ENCODE data around the gene NDST1. TPM values are rescaled to one million over a fixed set of nuclear protein-coding genes. Genes with fewer than 3 reads are reported as not detected.

NDST1 gene
- total and polyA plus RNA-seq, 4 donors: 45.6 to 145 (median 60.7) TPM

DNA sequence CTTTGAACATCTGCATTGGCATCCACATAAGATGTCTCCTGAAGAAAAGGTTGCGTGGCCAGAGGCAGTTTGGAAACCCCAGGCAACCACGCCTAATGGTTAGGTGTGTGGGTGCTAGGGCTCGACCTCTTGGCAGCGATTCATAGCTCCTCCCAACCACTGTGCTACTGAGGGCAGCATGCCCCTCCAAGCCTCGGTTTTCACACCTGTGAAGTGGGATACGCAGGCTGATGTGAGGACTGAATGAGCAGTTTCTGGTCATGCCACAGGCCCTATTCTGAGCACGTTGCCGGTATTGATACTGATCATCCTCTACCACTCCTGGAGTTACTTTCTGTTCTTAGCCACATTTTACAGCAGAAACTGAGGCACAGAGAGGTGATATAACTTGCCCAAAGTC is 19.1 kb downstream of the NDST1 start:
- peaks cover 0 to 23% (median 16%) of the 10 kb centered on the region in 4 donors for H3K36me3 ChIP-seq (ENCODE audit: control insufficient read depth in 4 of 4, insufficient read depth in 4 of 4, low read length in 4 of 4)
- 83 to 89% methylated on average over 8 of the region's 8 CpGs for WGBS, 2 donors
- H3K27me3 ChIP-seq (ENCODE audit: control insufficient read depth in 3 of 3, insufficient read depth in 3 of 3, low read length in 2 of 3): no peaks in the 10 kb centered on the region
- TF ChIP-seq, protein P1, sequence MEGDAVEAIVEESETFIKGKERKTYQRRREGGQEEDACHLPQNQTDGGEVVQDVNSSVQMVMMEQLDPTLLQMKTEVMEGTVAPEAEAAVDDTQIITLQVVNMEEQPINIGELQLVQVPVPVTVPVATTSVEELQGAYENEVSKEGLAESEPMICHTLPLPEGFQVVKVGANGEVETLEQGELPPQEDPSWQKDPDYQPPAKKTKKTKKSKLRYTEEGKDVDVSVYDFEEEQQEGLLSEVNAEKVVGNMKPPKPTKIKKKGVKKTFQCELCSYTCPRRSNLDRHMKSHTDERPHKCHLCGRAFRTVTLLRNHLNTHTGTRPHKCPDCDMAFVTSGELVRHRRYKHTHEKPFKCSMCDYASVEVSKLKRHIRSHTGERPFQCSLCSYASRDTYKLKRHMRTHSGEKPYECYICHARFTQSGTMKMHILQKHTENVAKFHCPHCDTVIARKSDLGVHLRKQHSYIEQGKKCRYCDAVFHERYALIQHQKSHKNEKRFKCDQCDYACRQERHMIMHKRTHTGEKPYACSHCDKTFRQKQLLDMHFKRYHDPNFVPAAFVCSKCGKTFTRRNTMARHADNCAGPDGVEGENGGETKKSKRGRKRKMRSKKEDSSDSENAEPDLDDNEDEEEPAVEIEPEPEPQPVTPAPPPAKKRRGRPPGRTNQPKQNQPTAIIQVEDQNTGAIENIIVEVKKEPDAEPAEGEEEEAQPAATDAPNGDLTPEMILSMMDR (IDR thresholded peaks at IDR 0.05; ENCODE audit: control extremely low read depth, extremely low read depth): no peak
- no peak overlapping the region for H3K4me3 ChIP-seq
- no peak for DNase-seq
- H3K4me1 ChIP-seq (ENCODE audit: control insufficient read depth in 5 of 5, insufficient read depth in 5 of 5, low read length in 5 of 5): peaks cover 0 to 35% (median 12%) of the 10 kb centered on the region in 5 donors
- no peak overlapping the region for H3K9ac ChIP-seq (ENCODE audit: insufficient read depth in 1 of 2, low read length in 2 of 2)
- H3K9me3 ChIP-seq (ENCODE audit: control insufficient read depth in 4 of 4, insufficient read depth in 3 of 4, low read length in 3 of 4): no peaks in the 10 kb centered on the region
- peak overlapping the region in 1 of 2 donors; percentile 60 for H3K27ac ChIP-seq (ENCODE audit: low read depth in 1 of 2, low read length in 1 of 2)
- ATAC-seq (ENCODE audit: insufficient read depth, low FRiP score): no peak

DNA sequence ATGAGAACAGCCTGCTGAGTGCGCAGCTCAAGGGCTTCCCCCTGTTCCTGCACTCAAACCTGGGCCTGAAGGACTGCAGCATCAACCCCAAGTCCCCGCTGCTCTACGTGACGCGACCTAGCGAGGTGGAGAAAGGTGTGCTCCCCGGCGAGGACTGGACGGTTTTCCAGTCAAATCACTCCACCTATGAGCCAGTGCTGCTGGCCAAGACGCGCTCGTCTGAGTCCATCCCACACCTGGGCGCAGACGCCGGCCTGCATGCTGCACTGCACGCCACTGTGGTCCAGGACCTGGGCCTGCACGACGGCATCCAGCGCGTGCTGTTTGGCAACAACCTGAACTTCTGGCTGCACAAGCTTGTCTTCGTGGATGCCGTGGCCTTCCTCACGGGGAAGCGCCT is 19.9 kb downstream of the NDST1 start:
- Histone ChIP-seq H3K27me3 (ENCODE audit: control insufficient read depth in 3 of 3, insufficient read depth in 3 of 3, low read length in 2 of 3) (no peaks in the 10 kb centered on the region), H3K4me1 (ENCODE audit: control insufficient read depth in 5 of 5, insufficient read depth in 5 of 5, low read length in 5 of 5) (peaks cover 1 to 35% (median 9%) of the 10 kb centered on the region in 5 donors), H3K27ac (ENCODE audit: low read depth in 1 of 2, low read length in 1 of 2) (no peak overlapping the region), H3K9me3 (ENCODE audit: control insufficient read depth in 4 of 4, insufficient read depth in 3 of 4, low read length in 3 of 4) (no peaks in the 10 kb centered on the region), H3K36me3 (ENCODE audit: control insufficient read depth in 4 of 4, insufficient read depth in 4 of 4, low read length in 4 of 4) (peaks cover 0 to 30% (median 19%) of the 10 kb centered on the region in 4 donors), H3K4me3 (no peak overlapping the region), H3K9ac (ENCODE audit: insufficient read depth in 1 of 2, low read length in 2 of 2) (no peak overlapping the region)
- WGBS, 2 donors: 95% methylated on average over 24 of the region's 24 CpGs
- ATAC-seq (ENCODE audit: insufficient read depth, low FRiP score) (no peak), DNase-seq (no peak)
- TF ChIP-seq, protein P1 (IDR thresholded peaks at IDR 0.05; ENCODE audit: control extremely low read depth, extremely low read depth): no peak

DNA sequence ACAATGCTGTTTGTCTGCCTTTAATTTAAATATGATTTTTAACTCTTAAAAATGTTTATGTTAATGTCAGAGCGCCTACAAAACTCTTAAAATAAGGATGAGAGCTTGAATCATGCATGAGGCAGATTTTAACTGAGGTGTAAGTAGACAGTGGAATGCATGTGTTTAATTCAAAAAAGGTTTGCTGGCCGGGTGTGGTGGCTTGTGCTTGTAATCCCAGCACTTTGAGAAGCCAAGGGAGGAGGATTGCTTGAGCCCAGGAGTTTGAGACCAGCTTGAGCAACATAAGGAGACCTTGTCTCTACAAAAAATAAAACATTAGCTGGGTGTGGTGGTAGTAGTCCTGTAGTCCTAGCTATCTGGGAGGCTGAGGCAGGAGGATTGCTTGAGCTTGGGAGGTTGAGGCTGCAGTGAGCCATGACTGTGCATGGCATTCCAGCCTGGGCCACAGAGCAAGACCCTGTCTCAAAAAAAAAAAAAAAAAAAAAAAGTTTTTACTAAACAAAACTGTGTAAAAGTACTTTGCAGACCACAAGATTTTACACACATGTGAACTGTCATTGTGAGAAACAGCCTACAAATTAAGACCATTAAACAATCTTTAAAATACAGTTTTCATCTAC is 21.1 kb downstream of the NDST1 start:
- 60 to 64% methylated on average over 2 of the region's 2 CpGs for WGBS, 2 donors

More for the DNA sequence above, 21.1 kb downstream of the NDST1 start:
- Histone ChIP-seq H3K27me3 (ENCODE audit: control insufficient read depth in 3 of 3, insufficient read depth in 3 of 3, low read length in 2 of 3) (no peaks in the 10 kb centered on the region), H3K4me1 (ENCODE audit: control insufficient read depth in 5 of 5, insufficient read depth in 5 of 5, low read length in 5 of 5) (peaks cover 0 to 27% (median 0%) of the 10 kb centered on the region in 5 donors), H3K27ac (ENCODE audit: low read depth in 1 of 2, low read length in 1 of 2) (peak overlapping the region in 1 of 2 donors; percentile 27), H3K9ac (ENCODE audit: insufficient read depth in 1 of 2, low read length in 2 of 2) (no peak overlapping the region), H3K9me3 (ENCODE audit: control insufficient read depth in 4 of 4, insufficient read depth in 3 of 4, low read length in 3 of 4) (no peaks in the 10 kb centered on the region), H3K4me3 (no peak overlapping the region), H3K36me3 (ENCODE audit: control insufficient read depth in 4 of 4, insufficient read depth in 4 of 4, low read length in 4 of 4) (peaks cover 0 to 36% (median 24%) of the 10 kb centered on the region in 4 donors)
- TF ChIP-seq, protein P1 (IDR thresholded peaks at IDR 0.05; ENCODE audit: control extremely low read depth, extremely low read depth): no peak
- DNase-seq (no peak), ATAC-seq (ENCODE audit: insufficient read depth, low FRiP score) (no peak)

Data from lung (tissue), 12 donors.